Sigmoid colon (tissue), 7 donors: Measurements from ENCODE around the gene PCDHGB2. TPM values are rescaled to one million over a fixed set of nuclear protein-coding genes. Genes with fewer than 3 reads are reported as not detected.
"Not testable (repeated sequence)": the region's sequence is repeated elsewhere in the genome, so short reads cannot be mapped to it uniquely, and the experiment has no call there.

Source experiments
- DNase-seq: peaks from one replicate; pipeline ENCODE4 v3.0.0-alpha.2; 2019
- H3K27ac ChIP-seq, 4 donors: fragments of 200-600 bp; sonication (generic); one replicate each; pipeline ENCODE4 v1.5.1; 2016 to 2019; ENCODE audit warnings: mild to moderate bottlenecking in 1 of 4
- H3K27me3 ChIP-seq, 3 donors: fragments of 200-600 bp; sonication (generic); one replicate each; pipeline ENCODE4 v1.5.1; 2019; ENCODE audit warnings: mild to moderate bottlenecking in 1 of 3
- H3K36me3 ChIP-seq, 4 donors: fragments of 200-600 bp; sonication (generic); one replicate each; pipeline ENCODE4 v1.5.1; 2016 to 2019
- H3K4me1 ChIP-seq, 4 donors: fragments of 200-600 bp; sonication (generic); one replicate each; pipeline ENCODE4 v1.5.1; 2017 to 2019
- H3K4me3 ChIP-seq, 4 donors: fragments of 200-600 bp; sonication (generic); one replicate each; pipeline ENCODE4 v1.5.1; 2017 to 2019; ENCODE audit warnings: mild to moderate bottlenecking in 2 of 4, moderate library complexity in 1 of 4
- H3K9me3 ChIP-seq, 4 donors: fragments of 200-600 bp in 3 of 4; sonication (generic) in 3 of 4; one replicate each; pipeline versions ENCODE4 v1.5.1 to v1.6.1; 2013 to 2019
- CTCF ChIP-seq, 4 experiments: fragments of 450-650 bp in 3 of 4; fragments of 200-600 bp in 1 of 4; IDR thresholded peaks; one replicate each; pipeline ENCODE4 v1.5.1; 2016 to 2019; ENCODE audit warnings: antibody characterized with exemption in 4 of 4, mild to moderate bottlenecking in 3 of 4, moderate library complexity in 2 of 4
- EP300 ChIP-seq, 4 donors: sonication (generic); formaldehyde crosslinking; IDR thresholded peaks; one replicate each; pipeline ENCODE4 v1.6.1; 2017; ENCODE audit warnings: antibody characterized with exemption in 4 of 4
- POLR2A ChIP-seq, 2 donors: fragments of 450-650 bp; IDR thresholded peaks; one replicate each; pipeline ENCODE4 v1.6.1; 2016; ENCODE audit warnings: antibody characterized with exemption in 2 of 2, mild to moderate bottlenecking in 2 of 2, moderate library complexity in 2 of 2
- POLR2AphosphoS5 ChIP-seq, 4 donors: sonication (generic); formaldehyde crosslinking; IDR thresholded peaks; one replicate each; pipeline ENCODE4 v1.6.1; 2017; ENCODE audit warnings: antibody characterized with exemption in 4 of 4
- WGBS, 2 donors: extraction: QIAGEN DNeasy Blood & Tissue Kit; methylation state at CpG; one replicate each; pipeline ENCODE4 v1.1.7; 2013; 5-methylcytosine and 5-hydroxymethylcytosine counted together
- intact Hi-C: fragments of 100-400 bp; cut with DNase I; formaldehyde crosslinking; loops from one replicate; pipeline ENCODE4 v1.15.1; 2023
- polyA plus RNA-seq, 3 donors: library from polyadenylated mRNA; stranded (reverse); fragments of 200-250 nt; gene quantifications; one replicate each; pipeline ENCODE4 v1.2.3, GENCODE V29; 2013
- total RNA-seq, 4 donors: library from RNA; depleted of rRNA; stranded (reverse); fragments of >200 nt; gene quantifications; one replicate each; pipeline ENCODE4 v1.1.0, GENCODE V29; 2016
- donor health status: healthy with polysubstance abuse.
- donor health status: Bipolar disorder and iron deficiency.
- donor health status: healthy.

Gene PCDHGB2
- total and polyA plus RNA-seq, 7 donors = 0.51 to 12.9 (median 4.4) TPM; not detected in 2

GRCh38 chr5:141343242-141343952 lies 16.4 kb upstream of the PCDHGB2 start, which contains the start of gene PCDHGA3:
PCDHGA3 (plus strand) TSS chr5:141343829; CDS start chr5:141344034, 205 bp downstream.
- Histone ChIP-seq H3K9me3 (peaks cover 31 to 88% (median 54%) of the 10 kb centered on the region in 4 donors), H3K36me3 (no peaks in the 10 kb centered on the region), H3K4me1 (no peaks in the 10 kb centered on the region), H3K4me3 (peak within 1 kb of the TSS in 2 of 4 donors; percentile 13 to 22), H3K27me3 (peaks cover 0 to 37% (median 0%) of the 10 kb centered on the region in 3 donors), H3K27ac (no peak within 1 kb of the TSS)
- intact Hi-C loops = no loop called here
- no peak for DNase-seq
- WGBS, 2 donors = 33 to 37% methylated on average over 9 of the region's 9 CpGs
- TF ChIP-seq POLR2A (IDR thresholded peaks at IDR 0.05) (no peak), EP300 (IDR thresholded peaks at IDR 0.05) (no peak), POLR2AphosphoS5 (IDR thresholded peaks at IDR 0.05) (no peak), CTCF (IDR thresholded peaks at IDR 0.05) (no peak)

- TF ChIP-seq CTCF (IDR thresholded peaks at IDR 0.05) (no peak), EP300 (IDR thresholded peaks at IDR 0.05) (no peak), POLR2A (IDR thresholded peaks at IDR 0.05) (no peak), POLR2AphosphoS5 (IDR thresholded peaks at IDR 0.05) (no peak)
- H3K4me3 ChIP-seq = peak overlapping the region in 2 of 4 donors; percentile 13 to 22
- H3K27ac ChIP-seq = no peak overlapping the region
- H3K9me3 ChIP-seq = peaks cover 26 to 86% (median 51%) of the 10 kb centered on the region in 4 donors
- H3K4me1 ChIP-seq = no peaks in the 10 kb centered on the region
- H3K36me3 ChIP-seq = no peaks in the 10 kb centered on the region
- DNase-seq = no peak
- WGBS, 2 donors = 36 to 60% methylated on average over 31 of the region's 31 CpGs
- peaks cover 0 to 43% (median 0%) of the 10 kb centered on the region in 3 donors for H3K27me3 ChIP-seq
- intact Hi-C loops = no loop called here
Observed at GRCh38 chr5:141343953-141344463, 15.8 kb upstream of the PCDHGB2 start.

- Histone ChIP-seq H3K4me1 (no peaks in the 10 kb centered on the region), H3K4me3 (no peak overlapping the region), H3K27me3 (peaks cover 0 to 51% (median 0%) of the 10 kb centered on the region in 3 donors), H3K36me3 (no peaks in the 10 kb centered on the region), H3K9me3 (peaks cover 14 to 79% (median 43%) of the 10 kb centered on the region in 4 donors), H3K27ac (no peak overlapping the region)
- no peak for DNase-seq
- WGBS, 2 donors = 43 to 62% methylated on average over 20 of the region's 20 CpGs
- intact Hi-C loops = no loop called here
- TF ChIP-seq POLR2A (IDR thresholded peaks at IDR 0.05) (no peak), EP300 (IDR thresholded peaks at IDR 0.05) (no peak), CTCF (IDR thresholded peaks at IDR 0.05) (no peak), POLR2AphosphoS5 (IDR thresholded peaks at IDR 0.05) (no peak)
Observed at GRCh38 chr5:141345327-141345726, 14.5 kb upstream of the PCDHGB2 start.

GRCh38 chr5:141346017-141346416 lies 13.8 kb upstream of the PCDHGB2 start:
- Histone ChIP-seq H3K9me3 (peaks cover 8 to 79% (median 46%) of the 10 kb centered on the region in 4 donors), H3K27me3 (peaks cover 0 to 58% (median 0%) of the 10 kb centered on the region in 3 donors)
- H3K27ac ChIP-seq, H3K36me3 ChIP-seq, intact Hi-C loops, H3K4me3 ChIP-seq, H3K4me1 ChIP-seq, DNase-seq: not testable (repeated sequence)
- WGBS, 2 donors = 48 to 70% methylated on average over 27 to 28 of the region's 35 CpGs

GRCh38 chr5:141349917-141350619 lies 9.7 kb upstream of the PCDHGB2 start, which contains the start of gene PCDHGB1:
PCDHGB1 (plus strand) TSS chr5:141350099; CDS start chr5:141350261, 162 bp downstream.
- 30 to 39% methylated on average over 29 of the region's 29 CpGs for WGBS, 2 donors
- no peak within 1 kb of the TSS for H3K27ac ChIP-seq
- no peaks in the 10 kb centered on the region for H3K4me1 ChIP-seq
- peak in 1 of 4 experiments; percentile 27 for TF ChIP-seq CTCF (IDR thresholded peaks at IDR 0.05)
- no peak for TF ChIP-seq EP300 (IDR thresholded peaks at IDR 0.05)
- TF ChIP-seq POLR2AphosphoS5 (IDR thresholded peaks at IDR 0.05) = no peak
- no peak for TF ChIP-seq POLR2A (IDR thresholded peaks at IDR 0.05)
- peaks cover 0 to 50% (median 0%) of the 10 kb centered on the region in 3 donors for H3K27me3 ChIP-seq
- peak within 1 kb of the TSS in 3 of 4 donors; percentile 9 to 37 (median 20) for H3K4me3 ChIP-seq
- peaks cover 15 to 70% (median 44%) of the 10 kb centered on the region in 4 donors for H3K9me3 ChIP-seq
- no peaks in the 10 kb centered on the region for H3K36me3 ChIP-seq
- intact Hi-C loops = no loop called here
- DNase-seq = no peak
